HL-60/S4 (cell line): ENCODE results near the gene ATP2C1.
"Not testable (repeated sequence)": the region's sequence is repeated elsewhere in the genome, so short reads cannot be mapped to it uniquely, and the experiment has no call there.

ENCODE experiments used
- in situ Hi-C: fragments of 300-500 bp; cut with MboI; formaldehyde crosslinking; loops from 2 replicates; pipeline ENCODE4 v1.14.3; 2022; ENCODE audit warnings: low sequenced_read_pairs

The ATP2C1 gene, protein sequence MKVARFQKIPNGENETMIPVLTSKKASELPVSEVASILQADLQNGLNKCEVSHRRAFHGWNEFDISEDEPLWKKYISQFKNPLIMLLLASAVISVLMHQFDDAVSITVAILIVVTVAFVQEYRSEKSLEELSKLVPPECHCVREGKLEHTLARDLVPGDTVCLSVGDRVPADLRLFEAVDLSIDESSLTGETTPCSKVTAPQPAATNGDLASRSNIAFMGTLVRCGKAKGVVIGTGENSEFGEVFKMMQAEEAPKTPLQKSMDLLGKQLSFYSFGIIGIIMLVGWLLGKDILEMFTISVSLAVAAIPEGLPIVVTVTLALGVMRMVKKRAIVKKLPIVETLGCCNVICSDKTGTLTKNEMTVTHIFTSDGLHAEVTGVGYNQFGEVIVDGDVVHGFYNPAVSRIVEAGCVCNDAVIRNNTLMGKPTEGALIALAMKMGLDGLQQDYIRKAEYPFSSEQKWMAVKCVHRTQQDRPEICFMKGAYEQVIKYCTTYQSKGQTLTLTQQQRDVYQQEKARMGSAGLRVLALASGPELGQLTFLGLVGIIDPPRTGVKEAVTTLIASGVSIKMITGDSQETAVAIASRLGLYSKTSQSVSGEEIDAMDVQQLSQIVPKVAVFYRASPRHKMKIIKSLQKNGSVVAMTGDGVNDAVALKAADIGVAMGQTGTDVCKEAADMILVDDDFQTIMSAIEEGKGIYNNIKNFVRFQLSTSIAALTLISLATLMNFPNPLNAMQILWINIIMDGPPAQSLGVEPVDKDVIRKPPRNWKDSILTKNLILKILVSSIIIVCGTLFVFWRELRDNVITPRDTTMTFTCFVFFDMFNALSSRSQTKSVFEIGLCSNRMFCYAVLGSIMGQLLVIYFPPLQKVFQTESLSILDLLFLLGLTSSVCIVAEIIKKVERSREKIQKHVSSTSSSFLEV

DNA sequence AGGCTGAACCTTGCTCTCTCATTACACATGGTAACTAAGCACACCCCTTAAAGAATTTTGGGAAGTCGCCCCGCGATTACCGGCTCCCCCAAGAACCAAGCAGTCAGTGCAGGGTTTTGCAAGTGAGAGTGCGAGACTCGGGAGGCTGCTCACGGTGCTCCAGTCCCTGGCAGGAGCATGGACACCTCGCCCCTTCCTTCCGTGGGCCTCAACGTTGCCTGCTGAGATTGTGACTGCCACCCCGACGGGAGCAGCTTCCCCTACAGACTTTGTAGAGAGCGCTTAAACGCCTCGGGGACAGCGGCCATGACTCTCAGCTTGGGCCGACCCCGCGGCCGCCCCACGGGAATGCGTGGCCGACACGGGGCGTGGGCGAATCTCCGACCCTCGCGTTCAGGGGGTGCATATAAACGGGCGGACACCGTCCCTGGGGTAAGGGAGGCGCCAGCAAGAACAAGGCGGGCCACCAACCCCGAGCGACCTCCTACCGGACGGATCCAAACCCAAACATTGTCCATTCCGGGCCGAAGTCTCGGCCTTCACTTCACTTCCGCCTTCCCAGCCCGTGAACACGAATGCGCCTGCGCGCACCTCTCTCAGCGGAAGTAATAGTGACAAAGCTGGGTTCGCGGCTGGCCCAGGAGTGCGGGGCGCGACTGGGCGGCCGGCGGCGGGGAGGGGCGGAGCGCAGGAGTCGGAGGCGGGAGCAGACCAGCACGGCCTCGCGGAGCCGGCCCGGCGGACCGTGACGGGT lies at the start of gene ATP2C1:
Gene ATP2C1, plus strand, starts transcription at position 709 of the 754 bp plus-strand sequence. CDS start 686 bp downstream, outside the sequence.
- in situ Hi-C loops, result loop anchor here (10.0 kb wide), 1 partner anchor 129 kb away; no protein-coding TSS in a partner anchor

DNA sequence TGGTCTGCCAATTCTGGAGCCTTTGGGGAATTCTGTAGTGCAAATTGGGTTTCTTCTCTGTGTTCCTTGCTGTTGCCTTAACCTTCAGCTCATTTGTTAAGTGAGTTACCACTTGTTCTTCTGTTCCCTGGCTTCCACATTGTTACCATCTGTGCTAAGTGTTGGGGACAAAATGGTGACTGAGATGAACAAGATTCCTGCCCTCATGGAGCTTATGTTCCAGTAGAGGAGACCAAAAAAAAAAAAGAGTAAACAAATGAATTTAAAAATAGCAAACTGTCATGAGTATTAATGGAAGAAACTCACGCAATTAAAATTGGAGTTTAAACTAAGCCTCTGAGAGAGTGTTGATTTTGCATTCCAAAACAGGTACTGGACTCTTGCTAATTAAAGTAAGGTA lies 49.4 kb upstream of the ATP2C1 start:
- in situ Hi-C loops, result no loop called here

DNA sequence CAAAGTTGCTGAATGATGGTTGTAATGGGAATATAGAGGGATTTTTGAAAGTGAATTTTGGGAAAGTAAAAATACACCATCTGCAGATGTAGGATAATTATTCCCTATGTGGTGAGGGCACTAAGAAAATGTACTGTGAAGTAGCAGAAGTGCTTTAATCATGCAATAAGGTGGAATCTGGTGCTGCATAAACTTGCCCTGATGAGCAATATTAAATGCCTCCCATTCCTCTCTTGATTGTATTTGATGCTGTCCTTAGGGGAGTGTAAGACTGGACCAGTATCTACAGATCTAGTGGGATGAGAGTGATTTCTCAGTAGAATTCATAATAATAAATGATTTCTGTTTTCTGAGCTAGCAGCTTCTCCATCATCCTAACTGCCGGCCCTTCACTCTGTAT lies 47.7 kb upstream of the ATP2C1 start:
- in situ Hi-C loops, result no loop called here

DNA sequence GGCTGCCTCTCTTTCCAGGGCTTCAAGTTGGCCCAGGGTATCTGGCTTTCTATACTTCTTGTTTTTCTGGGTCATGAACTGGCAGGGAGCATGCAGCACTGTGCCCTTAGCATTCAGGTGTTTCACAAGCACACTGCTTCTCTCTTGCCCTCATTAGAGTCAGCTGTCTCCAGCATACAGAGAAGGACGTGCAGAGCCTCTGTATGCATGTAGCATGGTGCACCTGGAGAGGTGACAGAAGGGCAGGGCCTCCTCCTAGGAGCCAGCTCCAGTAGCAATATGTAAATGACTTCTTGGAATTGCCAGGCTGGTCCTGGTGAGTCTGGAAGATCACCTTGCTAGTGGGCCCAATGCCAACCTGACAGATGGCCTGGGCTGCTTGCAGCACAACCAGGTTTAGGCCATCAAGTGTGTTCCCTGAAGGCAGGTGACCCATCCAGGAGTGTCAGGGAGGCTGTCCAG lies 44.8 kb upstream of the ATP2C1 start:
- in situ Hi-C loops, result no loop called here

DNA sequence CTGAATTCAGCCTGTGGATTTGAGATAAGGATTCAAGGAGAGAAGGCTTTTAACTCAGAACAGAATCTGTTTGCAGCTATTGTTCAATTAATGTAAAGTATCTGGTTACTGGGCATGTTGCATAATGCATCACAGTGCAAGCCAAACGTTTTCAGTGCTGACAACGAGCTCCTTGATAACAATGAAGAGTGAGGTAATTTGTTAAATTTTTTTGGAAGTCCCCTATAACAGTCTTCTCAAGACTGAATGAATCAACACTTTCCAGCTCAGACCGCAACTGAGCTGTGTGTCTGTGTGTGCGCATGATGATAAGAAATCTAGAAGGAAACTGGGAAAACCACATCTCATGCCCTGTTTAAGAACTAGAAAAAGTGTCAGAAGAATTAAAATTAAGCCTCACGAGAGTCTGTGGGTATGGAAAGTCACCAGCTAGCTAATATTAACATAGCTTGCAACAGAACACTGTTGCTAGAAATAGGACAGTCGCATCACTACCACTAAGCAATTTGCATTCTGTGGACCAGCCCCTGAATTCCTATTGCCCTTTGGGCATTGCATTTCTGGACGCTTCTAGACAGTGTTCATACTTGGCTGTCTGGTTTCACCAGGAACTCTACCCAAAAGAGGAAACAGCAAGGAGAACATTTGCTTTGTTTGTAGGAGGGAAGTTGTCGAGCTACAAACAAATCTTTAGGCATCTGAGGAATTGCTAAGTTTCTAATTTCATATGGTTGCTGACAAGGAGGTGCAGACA lies 43.7 kb upstream of the ATP2C1 start:
- in situ Hi-C loops, result no loop called here

DNA sequence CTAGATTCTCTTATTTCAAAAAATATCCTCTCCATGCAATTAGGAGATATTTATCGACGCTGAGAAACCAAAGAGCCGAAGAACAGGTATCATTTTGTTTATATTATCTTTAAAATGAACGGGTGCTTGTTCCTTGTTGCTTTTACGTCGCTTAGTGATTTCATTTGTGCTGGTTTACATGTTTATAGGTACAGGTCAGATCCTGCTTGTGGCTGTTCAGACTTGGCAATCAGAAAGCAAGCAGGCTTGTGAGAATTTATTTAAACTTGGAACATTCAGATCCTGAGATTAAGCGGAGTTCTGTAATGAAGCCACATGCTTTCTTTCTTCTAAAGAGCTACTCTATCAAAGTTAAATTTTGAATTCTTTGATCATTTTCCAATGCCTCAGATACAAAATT lies 43.0 kb upstream of the ATP2C1 start:
- in situ Hi-C loops, result no loop called here

DNA sequence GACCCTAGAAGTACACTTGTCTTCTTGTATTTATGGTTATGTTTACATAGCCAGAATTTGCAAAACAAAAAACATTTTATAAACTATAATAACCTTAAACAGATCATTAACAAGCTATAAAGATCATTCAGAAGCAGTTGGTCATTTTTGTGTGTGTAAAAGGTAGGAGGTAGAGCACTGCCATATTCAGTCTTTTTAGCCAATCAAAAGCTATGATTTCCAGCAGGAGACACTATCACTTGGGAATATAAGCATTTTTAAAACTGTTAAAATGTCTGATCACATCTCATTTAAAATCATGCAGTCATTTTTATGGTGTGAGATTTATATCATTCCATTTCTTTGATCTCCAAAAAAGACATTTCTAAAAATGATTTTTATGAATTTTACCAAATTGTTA lies 42.6 kb upstream of the ATP2C1 start:
- in situ Hi-C loops, result no loop called here

DNA sequence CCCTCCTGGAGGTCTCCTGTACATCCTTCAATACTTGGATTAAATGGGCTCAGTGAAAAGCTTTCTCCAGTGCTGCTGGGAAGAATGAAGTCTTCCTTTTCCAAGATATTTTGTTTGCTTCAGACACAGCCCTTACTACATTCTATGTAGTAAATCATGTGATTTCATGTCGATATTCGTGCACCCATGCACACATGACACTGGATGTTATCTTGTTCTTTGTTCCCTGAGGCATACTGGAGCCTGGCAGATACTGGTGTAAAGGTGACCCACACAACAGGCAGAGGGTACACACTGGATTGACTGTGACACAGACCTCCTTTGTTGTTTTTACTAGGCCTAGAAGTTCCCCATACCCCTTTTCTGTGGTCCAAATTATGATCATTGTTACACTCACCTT lies 40.3 kb upstream of the ATP2C1 start:
- in situ Hi-C loops, result no loop called here

DNA sequence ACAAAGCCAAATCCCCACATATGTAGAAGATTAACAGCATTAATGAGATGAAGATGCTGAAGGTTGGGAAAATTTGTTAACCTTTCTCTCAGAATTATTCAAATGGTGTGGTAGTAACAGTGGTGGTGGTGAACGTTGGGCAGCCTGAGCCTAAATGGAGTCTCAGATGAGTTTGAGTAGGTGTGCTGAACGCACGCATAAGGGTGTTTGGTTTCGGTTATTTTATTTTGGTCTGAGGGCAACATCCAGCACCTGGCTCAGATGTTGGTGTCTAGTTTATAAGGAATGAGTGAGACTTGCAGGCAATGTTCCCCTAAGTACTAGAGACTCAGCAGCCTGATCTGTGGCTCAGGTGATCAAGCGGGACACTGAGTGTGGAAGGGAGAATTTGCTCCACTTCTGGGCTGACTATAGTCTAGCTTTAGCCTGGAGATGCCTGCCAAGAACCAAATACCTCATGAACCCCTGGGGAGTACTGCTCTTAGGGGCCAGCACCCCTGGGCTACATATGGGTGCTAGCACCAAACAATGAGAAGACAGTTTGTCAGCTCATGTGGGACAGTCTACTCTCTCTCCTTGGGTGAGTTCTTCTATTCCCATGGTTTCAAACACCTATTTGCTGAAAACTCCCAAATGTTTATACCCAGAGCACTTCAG lies 39.5 kb upstream of the ATP2C1 start:
- in situ Hi-C loops, result no loop called here

DNA sequence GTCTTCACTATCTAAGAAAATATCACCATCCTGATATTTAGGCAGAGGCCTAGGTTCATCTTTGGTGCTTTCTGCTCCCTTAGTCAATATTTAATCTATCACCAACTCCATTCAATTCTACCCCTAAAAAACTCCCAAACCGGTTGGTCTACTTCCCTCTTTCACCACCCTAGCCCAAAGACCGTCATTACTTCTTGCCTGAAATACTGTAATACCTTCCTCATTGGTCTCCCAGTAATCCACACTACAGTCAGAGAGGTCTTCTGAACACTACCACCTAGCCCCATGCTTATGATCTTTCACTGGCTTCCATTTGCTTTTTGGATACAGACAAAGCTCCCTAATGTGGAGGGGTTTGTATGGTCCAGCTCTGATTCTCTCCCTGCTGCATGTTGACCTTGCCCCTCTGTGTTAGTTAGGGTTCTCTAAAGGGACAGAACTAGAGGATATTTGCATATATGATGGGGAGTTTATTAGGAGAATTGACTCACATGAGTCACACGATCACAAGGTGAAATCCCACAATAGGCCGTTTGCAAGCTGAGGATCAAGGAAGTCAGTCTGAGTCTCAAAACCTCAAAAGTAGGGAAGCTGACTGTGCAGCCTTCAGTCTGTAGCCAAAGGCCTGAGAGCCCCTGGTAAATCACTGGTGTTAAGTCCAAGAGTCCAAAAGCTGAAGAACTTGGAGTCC lies 36.4 kb upstream of the ATP2C1 start:
- in situ Hi-C loops, result no loop called here

DNA sequence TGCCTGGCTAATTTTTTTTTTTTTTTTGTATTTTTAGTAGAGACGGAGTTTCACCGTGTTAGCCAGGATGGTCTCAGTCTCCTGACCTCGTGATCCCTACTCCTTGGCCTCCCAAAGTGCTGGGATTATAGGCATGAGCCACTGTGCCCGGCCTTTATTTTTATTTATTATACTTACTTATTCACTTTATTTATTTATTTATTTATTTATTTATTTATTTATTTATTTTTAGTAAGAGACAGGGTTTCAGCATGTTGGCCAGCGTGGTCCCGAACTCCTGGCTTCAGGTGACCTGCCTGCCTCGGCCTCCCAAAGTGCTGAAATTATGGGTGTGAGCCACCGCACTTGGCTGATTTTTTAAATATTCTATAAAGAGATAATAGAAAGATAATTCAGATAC lies 31.8 kb upstream of the ATP2C1 start:
- in situ Hi-C loops, result not testable (repeated sequence)

DNA sequence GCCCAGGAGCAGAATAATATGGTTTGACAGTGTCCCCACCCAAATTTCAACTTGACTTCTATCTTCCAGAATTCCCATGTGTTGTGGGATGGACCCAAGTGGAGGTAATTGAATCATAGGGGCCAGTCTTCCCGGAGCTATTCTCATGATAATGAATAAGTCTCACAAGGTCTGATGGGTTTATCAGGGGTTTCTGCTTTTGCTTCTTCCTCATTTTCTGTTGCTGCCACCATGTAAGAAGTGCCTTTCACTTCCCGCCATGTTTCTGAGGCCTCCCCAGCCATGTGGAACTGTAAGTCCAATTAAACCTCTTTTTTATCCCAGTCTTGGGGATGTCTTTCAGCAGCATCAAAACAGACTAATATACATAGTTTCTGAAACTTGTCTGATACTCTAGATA lies 28.4 kb upstream of the ATP2C1 start:
- in situ Hi-C loops, result no loop called here

DNA sequence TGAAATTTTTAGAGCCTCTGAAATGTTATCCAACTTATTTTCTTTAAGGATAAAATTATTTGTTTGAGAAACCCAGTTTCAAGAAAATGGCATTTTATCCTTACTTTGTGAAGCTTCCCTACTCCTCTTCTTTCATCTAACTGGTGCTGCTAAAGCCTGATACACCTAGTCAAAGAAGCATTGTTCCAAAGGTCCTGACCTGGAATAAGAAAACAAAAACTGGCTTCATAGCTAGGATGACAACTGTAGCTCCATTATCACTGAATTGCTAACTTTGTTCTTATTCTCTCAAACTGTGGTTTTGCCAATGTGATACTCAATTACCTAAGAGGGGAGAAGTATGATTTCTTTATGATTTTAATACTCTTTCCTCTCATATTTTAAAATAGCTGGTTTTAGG lies 27.6 kb upstream of the ATP2C1 start:
- in situ Hi-C loops, result no loop called here

DNA sequence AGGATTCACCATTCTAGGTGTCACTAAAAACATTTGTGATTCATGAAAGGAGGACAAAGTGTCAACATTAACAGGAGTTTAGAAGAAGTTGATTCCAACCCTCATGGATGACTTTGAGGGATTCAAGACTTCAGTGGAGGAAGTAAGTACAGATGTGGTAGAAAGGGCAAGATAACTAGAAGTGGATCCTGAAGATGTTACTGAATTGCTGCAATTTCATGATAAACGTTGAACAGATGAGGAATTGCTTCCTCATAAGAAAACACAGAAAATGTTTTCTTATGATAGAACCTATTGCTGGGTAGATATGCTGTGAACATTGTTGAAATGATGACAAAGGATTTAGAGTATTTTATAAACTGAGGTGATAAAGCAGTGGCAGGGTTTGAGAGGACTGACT lies 23.5 kb upstream of the ATP2C1 start:
- in situ Hi-C loops, result no loop called here

DNA sequence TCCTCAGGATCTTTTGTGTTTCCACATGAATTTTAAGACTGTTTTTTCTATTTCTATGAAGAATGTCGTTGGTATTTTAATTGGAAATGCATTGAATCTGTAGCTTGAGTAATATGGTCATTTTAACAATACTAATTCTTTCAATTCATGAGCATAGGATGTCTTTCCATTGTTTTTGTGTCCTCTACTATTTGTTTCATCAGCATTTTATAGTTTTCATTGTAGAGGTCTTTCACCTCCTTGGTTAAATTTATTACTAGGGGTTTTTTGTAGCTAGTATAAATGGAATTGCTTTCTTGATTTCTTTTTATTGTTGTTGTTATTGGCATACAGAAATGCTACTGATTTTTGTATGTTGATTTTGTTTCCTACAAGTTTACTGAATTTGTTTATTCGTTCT lies 17.3 kb upstream of the ATP2C1 start:
- in situ Hi-C loops, result no loop called here

DNA sequence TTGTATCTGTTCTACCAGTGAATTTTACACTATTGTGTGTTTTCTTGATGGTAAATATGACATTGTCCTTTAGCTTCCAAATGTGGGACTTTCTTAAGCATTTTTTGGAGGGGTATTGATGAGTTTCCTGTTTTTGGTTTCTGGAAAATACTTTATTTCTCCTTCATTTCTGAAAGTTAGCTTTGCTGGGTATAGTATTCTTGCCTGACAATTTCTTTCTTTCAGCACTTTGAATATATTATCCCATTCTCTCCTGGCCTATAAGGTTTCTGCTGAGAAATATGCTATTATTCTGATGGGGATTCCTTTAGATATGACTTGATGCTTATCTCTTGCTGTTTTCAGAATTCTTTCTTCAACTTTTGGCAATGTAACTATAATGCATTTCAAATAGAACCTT lies 15.4 kb upstream of the ATP2C1 start:
- in situ Hi-C loops, result no loop called here

DNA sequence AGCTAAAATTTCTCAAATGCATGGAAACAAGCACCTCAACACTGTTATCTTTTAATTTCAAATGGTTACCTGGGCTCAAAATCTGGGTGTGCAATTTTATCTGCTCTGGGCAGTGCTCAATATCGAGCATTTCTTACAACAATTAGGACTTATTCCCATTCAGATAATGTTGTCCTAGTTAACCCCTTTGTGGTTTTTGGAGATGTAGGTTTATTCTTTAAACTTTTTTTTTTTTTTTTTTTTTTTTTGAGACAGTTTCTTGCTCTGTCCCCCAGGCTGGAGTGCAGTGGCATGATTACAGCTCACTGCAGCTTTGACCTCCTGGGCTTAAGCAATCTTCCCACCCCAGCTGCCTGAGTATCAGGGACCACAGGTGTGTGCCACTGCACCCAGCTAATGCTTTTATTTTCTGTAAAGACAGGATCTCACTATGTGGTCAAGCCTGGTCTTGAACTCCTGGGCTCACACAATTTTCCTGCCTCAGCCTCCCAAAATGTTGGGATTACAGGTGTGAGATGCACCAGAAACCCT lies 4.4 kb upstream of the ATP2C1 start:
- in situ Hi-C loops, result no loop called here

DNA sequence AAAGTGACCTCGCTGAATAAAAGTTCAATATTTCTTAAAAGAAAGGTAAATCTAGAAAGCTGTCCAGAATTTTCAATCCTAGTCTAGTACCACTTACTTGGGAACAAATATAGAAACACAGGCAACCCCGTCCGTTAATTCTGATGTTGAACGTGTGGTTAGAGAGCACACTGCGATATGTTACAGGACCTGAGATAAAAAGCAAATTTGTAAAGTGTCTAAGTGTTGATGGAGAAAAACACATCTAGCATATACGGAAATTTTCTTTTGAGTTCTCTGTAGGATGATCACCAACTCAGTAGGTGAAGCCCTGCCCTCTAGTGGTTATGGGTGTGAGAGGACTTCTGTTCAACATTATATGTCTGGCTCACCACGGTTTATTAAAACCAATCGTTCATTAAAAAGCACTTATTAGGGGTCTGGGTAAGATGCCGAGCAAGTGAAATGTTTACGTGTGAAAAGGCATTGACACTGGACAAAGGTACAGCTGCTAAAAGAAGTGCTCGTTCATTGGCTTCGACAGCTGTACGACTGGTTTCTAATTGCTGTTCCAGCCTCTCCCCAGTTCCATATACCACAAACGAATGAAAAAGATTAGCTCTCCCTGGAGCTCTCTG lies 1.0 kb upstream of the ATP2C1 start:
- in situ Hi-C loops, result loop anchor here (10.0 kb wide), 1 partner anchor 128 kb away; no protein-coding TSS in a partner anchor
